Esophagus squamous epithelium (tissue), 5 donors: ENCODE measurements around the gene FNIP1. TPM values are rescaled to one million over a fixed set of nuclear protein-coding genes. Genes with fewer than 3 reads are reported as not detected.

Source experiments
- DNase-seq: peaks from one replicate; lab custom pipeline; 2025; lab: John Stamatoyannopoulos, UW
- H3K27ac ChIP-seq, 4 donors: fragments of 200-600 bp; sonication (generic); one replicate each; pipeline ENCODE4 v1.5.1; 2016 to 2019; ENCODE audit warnings: mild to moderate bottlenecking in 1 of 4
- H3K27me3 ChIP-seq, 4 donors: fragments of 200-600 bp; sonication (generic); 1 replicate in 3 of 4; 2 replicates in 1 of 4; pipeline versions ENCODE4 v1.5.1 to v1.6.0; 2017 to 2021; ENCODE audit warnings: antibody characterized with exemption in 1 of 4
- H3K36me3 ChIP-seq, 3 donors: fragments of 200-600 bp; sonication (generic); one replicate each; pipeline ENCODE4 v1.5.1; 2016 to 2019
- H3K4me1 ChIP-seq, 3 donors: fragments of 200-600 bp; sonication (generic); one replicate each; pipeline ENCODE4 v1.5.1; 2017 to 2019
- H3K4me3 ChIP-seq, 4 donors: fragments of 200-600 bp; sonication (generic); 1 replicate in 3 of 4; 2 replicates in 1 of 4; pipeline ENCODE4 v1.5.1; 2016 to 2019; ENCODE audit warnings: mild to moderate bottlenecking in 2 of 4, moderate library complexity in 1 of 4
- H3K9me3 ChIP-seq, 3 donors: fragments of 200-600 bp; sonication (generic); one replicate each; pipeline ENCODE4 v1.5.1; 2016 to 2019
- CTCF ChIP-seq, 6 experiments: fragments of 450-650 bp in 4 of 6; fragments of 200-600 bp in 2 of 6; sonication (generic) in 2 of 6; IDR thresholded peaks; one replicate each; pipeline ENCODE4 v1.5.1; 2016 to 2019; ENCODE audit warnings: antibody characterized with exemption in 6 of 6, mild to moderate bottlenecking in 4 of 6, moderate library complexity in 4 of 6
- POLR2A ChIP-seq, 4 donors: fragments of 450-650 bp; IDR thresholded peaks; one replicate each; pipeline ENCODE4 v1.6.1; 2017; ENCODE audit warnings: antibody characterized with exemption in 4 of 4, mild to moderate bottlenecking in 4 of 4, moderate library complexity in 3 of 4
- WGBS, 2 donors: methylation state at CpG; one replicate each; pipeline ENCODE4 v1.1.5; 2018; 5-methylcytosine and 5-hydroxymethylcytosine counted together
- intact Hi-C: fragments of 100-400 bp; cut with DNase I; formaldehyde crosslinking; loops from one replicate; pipeline ENCODE4 v1.15.0; 2022
- total RNA-seq, 4 donors: library from RNA; depleted of rRNA; stranded (reverse); fragments of >200 nt; gene quantifications; one replicate each; pipeline ENCODE4 v1.1.0, GENCODE V29; 2016
- donor health status: DM: yes; HTN: yes; CAD: no.

The FNIP1 gene
- total RNA-seq, 4 donors from 2014 or later: 7.6 to 41.6 (median 20.7) TPM

GRCh38 chr5:131644822-131645221, 152.0 kb downstream of the FNIP1 start:
- WGBS, 2 donors: 89 to 92% methylated on average over 7 of the region's 7 CpGs
- no peaks in the 10 kb centered on the region for H3K27me3 ChIP-seq
- H3K4me3 ChIP-seq: no peak overlapping the region
- peaks cover 0 to 59% (median 0%) of the 10 kb centered on the region in 3 donors for H3K36me3 ChIP-seq
- peaks cover 0 to 12% (median 0%) of the 10 kb centered on the region in 3 donors for H3K4me1 ChIP-seq
- TF ChIP-seq CTCF (IDR thresholded peaks at IDR 0.05) (no peak), POLR2A (IDR thresholded peaks at IDR 0.05) (no peak)
- no peak overlapping the region for H3K27ac ChIP-seq
- no peak for DNase-seq
- intact Hi-C loops: no loop called here
- H3K9me3 ChIP-seq: no peaks in the 10 kb centered on the region

- intact Hi-C loops: no loop called here
- TF ChIP-seq CTCF (IDR thresholded peaks at IDR 0.05) (no peak), POLR2A (IDR thresholded peaks at IDR 0.05) (no peak)
- peaks cover 0 to 54% (median 0%) of the 10 kb centered on the region in 3 donors for H3K36me3 ChIP-seq
Measured at GRCh38 chr5:131644370-131644769, 152.4 kb downstream of the FNIP1 start.

GRCh38 chr5:131641494-131641893, 155.3 kb downstream of the FNIP1 start:
- 89 to 94% methylated on average over 1 of the region's 1 CpG for WGBS, 2 donors
- Histone ChIP-seq H3K4me3 (no peak overlapping the region), H3K27ac (no peak overlapping the region)

More at GRCh38 chr5:131644370-131644769, 152.4 kb downstream of the FNIP1 start:
- Histone ChIP-seq H3K4me1 (peaks cover 0 to 12% (median 0%) of the 10 kb centered on the region in 3 donors), H3K27me3 (no peaks in the 10 kb centered on the region), H3K27ac (no peak overlapping the region), H3K9me3 (no peaks in the 10 kb centered on the region), H3K4me3 (no peak overlapping the region)
- WGBS, 2 donors: 93 to 95% methylated on average over 1 of the region's 1 CpG
- DNase-seq: no peak

GRCh38 chr5:131640043-131640856, 156.6 kb downstream of the FNIP1 start:
- no peak for TF ChIP-seq POLR2A (IDR thresholded peaks at IDR 0.05)
- 44 to 54% methylated on average over 5 of the region's 5 CpGs for WGBS, 2 donors
- DNase-seq: no peak
- no peaks in the 10 kb centered on the region for H3K27me3 ChIP-seq
- H3K27ac ChIP-seq: peak overlapping the region in 2 of 4 donors; percentile 41 to 42
- H3K9me3 ChIP-seq: no peaks in the 10 kb centered on the region
- H3K4me3 ChIP-seq: no peak overlapping the region
- peaks cover 0 to 22% (median 5%) of the 10 kb centered on the region in 3 donors for H3K4me1 ChIP-seq
- H3K36me3 ChIP-seq: peaks cover 0 to 22% (median 0%) of the 10 kb centered on the region in 3 donors
- intact Hi-C loops: no loop called here

More at GRCh38 chr5:131641494-131641893, 155.3 kb downstream of the FNIP1 start:
- Histone ChIP-seq H3K4me1 (peaks cover 0 to 16% (median 3%) of the 10 kb centered on the region in 3 donors), H3K9me3 (no peaks in the 10 kb centered on the region), H3K36me3 (peaks cover 0 to 31% (median 0%) of the 10 kb centered on the region in 3 donors), H3K27me3 (no peaks in the 10 kb centered on the region)
- no peak for DNase-seq
- TF ChIP-seq POLR2A (IDR thresholded peaks at IDR 0.05) (no peak), CTCF (IDR thresholded peaks at IDR 0.05) (no peak)
- intact Hi-C loops: no loop called here

GRCh38 chr5:131639148-131639547, 157.7 kb downstream of the FNIP1 start:
- no peak for DNase-seq
- no peaks in the 10 kb centered on the region for H3K27me3 ChIP-seq
- no peak overlapping the region for H3K27ac ChIP-seq
- no peak for TF ChIP-seq POLR2A (IDR thresholded peaks at IDR 0.05)
- no peak for TF ChIP-seq CTCF (IDR thresholded peaks at IDR 0.05)
- intact Hi-C loops: loop anchor here (10.0 kb wide), 1 partner anchor 156 kb away; the partner anchor contains the start of gene FNIP1
- peaks cover 0 to 24% (median 5%) of the 10 kb centered on the region in 3 donors for H3K4me1 ChIP-seq
- no peak overlapping the region for H3K4me3 ChIP-seq
- peaks cover 0 to 11% (median 0%) of the 10 kb centered on the region in 3 donors for H3K36me3 ChIP-seq
- no peaks in the 10 kb centered on the region for H3K9me3 ChIP-seq
